ENCODE results near the gene CAPN3.

CAPN3 gene

DNA sequence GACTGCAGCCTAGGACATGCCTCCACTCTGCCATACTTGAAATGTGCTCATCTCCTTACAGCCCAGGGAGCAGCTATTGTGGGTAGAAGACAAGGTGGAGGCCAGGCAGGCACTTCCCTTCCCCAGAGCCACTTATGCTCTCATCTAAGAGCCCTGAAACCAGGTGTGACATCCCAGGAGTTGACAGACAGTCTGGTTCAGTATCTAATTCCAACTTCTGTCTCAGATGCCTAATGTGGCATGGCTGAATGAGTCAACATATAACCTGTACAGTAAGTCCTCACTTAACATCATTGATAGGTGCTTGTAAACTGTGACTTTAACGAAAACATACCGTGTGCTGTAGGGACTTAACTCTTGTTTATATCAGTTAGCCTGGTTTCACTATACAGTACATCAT lies 1.2 kb upstream of the CAPN3 start:
- no peak for DNase-seq

DNA sequence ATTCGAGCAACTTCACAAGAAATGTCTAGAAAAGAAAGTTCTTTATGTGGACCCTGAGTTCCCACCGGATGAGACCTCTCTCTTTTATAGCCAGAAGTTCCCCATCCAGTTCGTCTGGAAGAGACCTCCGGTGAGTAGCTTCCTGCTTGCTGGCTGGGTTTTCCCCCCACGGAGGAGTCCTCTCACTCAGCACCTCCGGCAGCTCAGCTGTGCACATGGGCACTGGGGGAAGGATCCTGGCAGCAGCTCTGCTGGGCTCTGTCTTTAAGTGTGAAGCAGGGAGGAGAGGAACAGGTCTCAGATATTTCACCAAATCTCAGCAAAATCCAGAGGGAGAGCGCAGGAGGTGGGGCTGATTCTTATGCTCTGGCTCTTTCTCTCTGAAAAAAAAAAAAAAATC lies 684 bp downstream of the CAPN3 start:
- peak; percentile 15 to 16 for DNase-seq

- DNase-seq, result no peak
These were observed 1.3 kb downstream of the CAPN3 start for GRCh38 chr15:42360535-42361112.

DNA sequence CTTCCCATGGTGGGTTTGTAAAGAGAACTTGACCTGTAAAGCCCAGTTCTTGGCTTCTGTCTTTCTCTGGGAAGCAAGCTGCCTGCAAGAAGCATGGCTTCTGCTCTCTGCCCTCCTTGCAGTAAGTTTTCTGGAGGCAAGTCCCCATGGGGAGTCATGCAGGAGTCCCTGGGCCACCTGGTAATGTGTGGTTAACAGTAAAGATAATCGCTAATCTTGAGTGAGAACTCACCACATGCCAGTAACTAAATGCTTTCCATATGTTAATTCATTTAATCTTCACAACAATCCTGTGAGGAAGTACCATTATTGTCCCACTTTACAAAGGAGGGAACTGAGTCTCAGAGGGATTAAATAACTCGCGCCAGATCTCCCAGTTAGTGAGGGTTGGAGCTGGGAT lies 4.2 kb downstream of the CAPN3 start:
- no peak for DNase-seq

DNA sequence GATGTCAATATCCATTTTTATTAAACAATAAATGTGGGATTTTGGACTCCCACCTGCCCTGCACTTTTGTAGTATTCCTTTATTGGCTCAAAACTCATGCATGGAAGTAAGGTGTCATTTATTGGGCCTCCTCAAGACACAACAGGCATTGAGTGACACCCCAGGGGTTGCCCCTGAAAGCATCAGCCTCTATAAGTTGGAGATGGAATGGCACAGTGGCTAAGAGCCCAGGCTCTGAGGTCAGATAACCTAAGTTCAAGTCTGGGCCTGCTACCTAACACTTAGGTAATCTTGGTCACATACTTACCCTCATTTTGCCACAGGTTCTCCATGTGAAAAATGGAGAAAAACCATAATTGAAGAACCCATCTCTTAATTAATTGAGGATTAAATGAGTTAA lies 4.6 kb downstream of the CAPN3 start:
- DNase-seq, result no peak

- no peak for DNase-seq
These were observed 5.2 kb downstream of the CAPN3 start for GRCh38 chr15:42364529-42364928.

DNA sequence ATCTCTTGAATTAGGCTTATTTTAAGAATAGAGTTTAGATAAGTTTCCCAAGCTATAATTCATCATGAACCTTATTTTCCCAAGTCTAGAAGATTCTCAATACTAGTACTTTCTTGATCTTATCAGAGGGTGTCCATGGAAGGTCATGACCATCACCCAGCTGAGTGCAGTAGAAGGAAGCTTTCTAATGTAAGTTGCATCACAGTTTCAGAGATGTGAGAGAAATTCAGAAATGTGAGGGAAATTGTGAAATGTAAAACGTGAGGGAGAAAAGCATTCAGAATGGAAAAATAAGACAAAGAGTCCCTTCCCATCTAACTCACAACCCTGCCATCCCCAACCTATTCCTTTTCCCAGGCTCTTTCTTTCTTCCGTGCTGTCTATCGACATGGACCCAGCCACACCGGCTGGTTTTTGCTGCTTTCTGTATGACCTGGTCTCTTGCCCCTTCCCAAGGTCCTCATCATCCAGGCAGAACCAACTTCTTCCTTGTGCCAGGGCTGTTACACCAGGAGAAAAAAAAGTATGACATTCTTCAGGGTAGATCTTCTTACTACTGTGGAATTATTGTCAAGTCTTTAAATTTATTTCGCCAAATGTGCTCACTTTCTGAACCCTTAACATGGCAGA lies 6.7 kb downstream of the CAPN3 start:
- no peak for DNase-seq

DNA sequence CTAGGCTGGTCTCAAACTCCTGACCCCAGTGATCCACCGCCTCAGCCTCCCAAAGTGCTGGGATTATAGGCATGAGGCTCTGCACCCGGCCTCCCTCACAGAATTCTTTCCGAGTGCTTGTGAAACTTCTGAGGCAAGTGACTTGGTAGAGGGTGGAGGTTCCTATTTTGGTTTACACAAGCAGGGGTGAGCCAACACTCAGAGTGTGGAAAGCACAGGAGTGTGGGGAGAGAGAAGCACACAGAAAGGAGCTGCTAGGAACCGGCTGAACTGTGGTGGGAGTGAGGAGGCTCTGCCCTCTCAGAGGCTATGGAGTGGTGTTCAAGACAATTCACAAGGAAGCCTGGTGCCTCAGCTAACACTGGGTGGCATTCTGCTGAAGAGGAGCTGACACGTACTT lies 7.7 kb downstream of the CAPN3 start:
- peak; percentile 12 to 42 for DNase-seq

DNA sequence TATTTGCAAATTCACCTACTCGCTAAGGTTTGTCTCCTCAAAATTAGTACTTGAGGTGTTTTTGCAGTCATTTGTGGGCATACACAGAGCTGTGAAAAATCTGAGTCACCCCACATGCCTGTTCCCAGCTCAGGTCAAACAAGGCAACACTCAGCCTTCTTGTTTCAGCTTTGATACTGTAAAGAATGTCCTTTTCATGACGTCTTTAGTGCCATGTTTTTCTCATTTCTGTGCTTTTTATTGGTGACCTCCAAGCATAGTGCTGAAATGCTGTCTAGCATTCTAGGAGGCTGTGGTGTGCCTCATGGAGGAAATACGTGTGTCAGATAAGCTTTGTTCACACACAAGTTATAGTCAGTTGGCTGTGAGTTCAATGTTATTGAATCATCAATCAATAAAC lies 8.8 kb downstream of the CAPN3 start:
- DNase-seq, result no peak

- peak in 1 of 2 experiments; percentile 19 for DNase-seq
These were observed 11.8 kb downstream of the CAPN3 start for GRCh38 chr15:42371096-42371495.

DNA sequence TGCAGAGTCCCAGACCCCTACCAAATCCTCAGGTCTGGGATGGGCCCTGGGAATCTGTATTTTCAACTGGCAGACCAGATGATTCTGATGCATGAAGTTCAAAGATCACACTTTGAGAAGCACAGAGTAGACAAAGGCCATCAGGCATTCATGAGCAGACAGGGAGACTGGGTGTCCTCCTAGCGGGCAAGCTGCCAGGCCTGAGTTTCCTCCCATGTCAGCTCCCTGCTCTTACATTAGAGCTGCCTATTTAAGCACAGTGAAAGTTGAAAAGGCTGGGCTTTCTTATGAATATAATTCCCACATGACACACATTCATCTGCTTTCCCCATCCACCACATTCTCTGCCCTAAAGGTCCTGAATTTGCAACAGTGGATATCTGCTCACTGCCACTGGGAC lies 14.0 kb downstream of the CAPN3 start:
- DNase-seq, result no peak

GRCh38 chr15:42373936-42374335 lies 14.6 kb downstream of the CAPN3 start:
- DNase-seq, result no peak

DNA sequence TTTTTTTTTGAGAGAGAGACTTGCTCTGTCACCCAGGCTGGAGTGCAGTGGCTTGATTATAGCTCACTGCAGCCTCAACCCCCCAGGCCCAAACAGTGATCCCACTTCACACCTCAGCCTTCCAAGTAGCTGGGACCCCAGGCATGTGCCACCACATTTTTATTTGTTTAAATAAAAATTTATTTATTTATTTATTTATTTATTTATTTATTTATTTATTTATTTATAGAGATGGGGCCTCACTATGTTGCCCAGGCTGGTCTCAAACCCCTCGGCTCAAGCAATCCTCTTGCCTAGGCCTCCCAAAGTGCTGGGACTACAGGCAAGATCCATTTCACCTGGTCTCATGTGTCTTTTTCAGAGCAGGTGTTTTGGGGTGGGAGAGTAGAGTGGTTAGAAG lies 15.5 kb downstream of the CAPN3 start:
- DNase-seq, result no peak

- no peak for DNase-seq
These were observed 16.0 kb downstream of the CAPN3 start for GRCh38 chr15:42375252-42375651.

- no peak for DNase-seq
These were observed 16.6 kb downstream of the CAPN3 start for GRCh38 chr15:42375941-42376340.

- no peak for DNase-seq
These were observed 18.7 kb downstream of the CAPN3 start for GRCh38 chr15:42378011-42378410.

DNA sequence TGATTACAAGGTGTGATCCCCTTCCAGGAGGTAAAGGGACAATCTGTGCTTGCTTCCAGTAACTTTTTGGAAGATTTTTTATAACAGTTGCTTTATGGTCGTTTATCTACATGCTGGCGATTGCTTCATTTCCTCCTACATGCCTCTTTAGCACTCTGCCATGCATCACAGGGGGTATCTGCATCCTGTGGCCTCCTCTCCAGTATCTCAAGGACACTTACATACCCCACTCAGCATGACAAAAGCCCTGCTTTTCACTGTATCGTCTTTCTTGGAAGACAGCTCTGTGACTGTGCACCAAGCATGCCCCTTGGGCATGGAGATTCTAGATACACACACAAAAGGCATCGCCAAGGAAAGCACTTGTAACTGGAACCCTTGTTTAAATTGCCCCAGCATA lies 25.3 kb downstream of the CAPN3 start:
- no peak for DNase-seq

- peak; percentile 45 to 48 for DNase-seq
These were observed 26.1 kb downstream of the CAPN3 start for GRCh38 chr15:42385206-42385979.

- no peak for DNase-seq
These were observed 26.8 kb downstream of the CAPN3 start for GRCh38 chr15:42385980-42386700.

- no peak for DNase-seq
These were observed 28.3 kb downstream of the CAPN3 start for GRCh38 chr15:42387603-42388002.

GRCh38 chr15:42392309-42393024 lies 33.2 kb downstream of the CAPN3 start:
- DNase-seq, result no peak

DNA sequence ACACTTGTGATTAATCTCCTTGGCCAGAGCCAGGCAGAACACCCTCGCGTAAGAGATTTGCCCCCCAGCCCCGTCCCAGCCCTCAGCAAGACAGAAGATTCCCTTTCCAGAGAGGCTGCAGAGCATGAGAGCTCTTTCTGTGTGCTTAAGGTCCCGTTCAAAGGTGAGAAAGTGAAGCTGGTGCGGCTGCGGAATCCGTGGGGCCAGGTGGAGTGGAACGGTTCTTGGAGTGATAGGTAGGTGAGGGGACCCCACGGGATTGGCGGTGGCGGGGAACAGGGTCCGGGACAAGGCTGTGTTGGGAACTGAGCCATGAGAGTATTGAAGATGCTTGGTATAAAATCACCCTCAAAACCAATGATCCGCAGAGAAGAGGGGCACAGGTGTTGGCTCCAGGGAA lies 34.8 kb downstream of the CAPN3 start:
- no peak for DNase-seq

GRCh38 chr15:42395838-42396237 lies 36.5 kb downstream of the CAPN3 start:
- no peak for DNase-seq
